HCT116 (cell line): ENCODE data around the gene PDK2. TPM values are rescaled to one million over a fixed set of nuclear protein-coding genes. Genes with fewer than 3 reads are reported as not detected.

ENCODE experiments used
- ATAC-seq: fragments of 200-7000 bp; cut with Tn5 transposase; 2 replicates; pipeline ENCODE4 v1.9.1; 2020; ENCODE audit warnings: mild to moderate bottlenecking, moderate library complexity
- BruUV-seq: library from RNA; stranded (reverse); fragments of 400-500 nt; replicated peaks from 2 replicates; lab custom pipeline; 2021; lab: Mats Ljungman, UMichigan
- CTCF ChIA-PET: fragments of 300-600 bp; sonication (Branson Sonifier 250); formaldehyde crosslinking; loops from one replicate; lab custom pipeline; 2021; ENCODE audit warnings: antibody characterized with exemption; lab: Charles Lee
- POLR2A ChIA-PET: fragments of 300-600, 350-600 bp; sonication (Branson Sonifier 250); formaldehyde crosslinking; loops from one replicate; lab custom pipeline; 2021; ENCODE audit warnings: antibody characterized with exemption; lab: Charles Lee
- RAD21 ChIA-PET, 2 experiments: fragments of 300-600 bp; sonication (Branson Sonifier 250); formaldehyde crosslinking; loops; one replicate each; lab custom pipeline; 2023; ENCODE audit warnings: low total read pairs in 2 of 2; ENCODE audit not compliant: uncharacterized antibody in 2 of 2, unreplicated experiment in 2 of 2, low non-redundant PET in 1 of 2; lab: Charles Lee
- DNase-seq: peaks from one replicate; pipeline ENCODE4 v3.0.0-alpha.2; 2010; ENCODE audit warnings: low read depth, low spot score
- H2AFZ ChIP-seq: fragments of 200-600 bp; shearing (Covaris generic), sonication (generic); 2 replicates; pipeline ENCODE4 v1.6.1; 2017; ENCODE audit warnings: low read depth, mixed run types, mixed read lengths, antibody characterized with exemption, low read length; ENCODE audit not compliant: poor library complexity, severe bottlenecking
- H3K27ac ChIP-seq: 2 replicates; pipeline ENCODE4 v1.5.1; 2012; ENCODE audit warnings: low read depth, low read length
- H3K27me3 ChIP-seq: fragments of 200-600 bp; sonication (generic); 2 replicates; pipeline ENCODE4 v1.6.1; 2016; ENCODE audit warnings: mixed run types, low read length, mixed read lengths; ENCODE audit not compliant: insufficient read depth
- H3K36me3 ChIP-seq, 2 experiments: fragments of 200-500 bp in 1 of 2; fragments of 200-600 bp in 1 of 2; sonication (Bioruptor generic) in 1 of 2; sonication (generic) in 1 of 2; 2 replicates each; pipeline versions ENCODE4 v1.5.1 to v1.6.1; 2014 to 2016; ENCODE audit warnings: low read length in 2 of 2, inconsistent platforms in 1 of 2, mixed read lengths in 1 of 2, mixed run types in 1 of 2; ENCODE audit not compliant: insufficient read depth in 2 of 2, control insufficient read depth in 1 of 2
- H3K4me1 ChIP-seq, 2 experiments: fragments of 200-600 bp in 1 of 2; sonication (generic) in 1 of 2; 2 replicates each; pipeline versions ENCODE4 v1.5.1 to v1.6.1; 2012 to 2017; ENCODE audit warnings: low read length in 2 of 2, inconsistent platforms in 1 of 2, mild to moderate bottlenecking in 1 of 2, mixed read lengths in 1 of 2, mixed run types in 1 of 2, moderate library complexity in 1 of 2; ENCODE audit not compliant: insufficient read depth in 2 of 2, control insufficient read depth in 1 of 2
- H3K4me2 ChIP-seq: fragments of 200-600 bp; sonication (generic); 2 replicates; pipeline ENCODE4 v1.6.1; 2017; ENCODE audit warnings: mixed run types, low read length, mixed read lengths
- H3K4me3 ChIP-seq, 2 experiments: fragments of 200-600 bp in 1 of 2; sonication (generic) in 1 of 2; replicated peaks in 1 of 2; 2 replicates each; pipeline ENCODE4 v1.5.1; 2011 to 2016; ENCODE audit warnings: low read length in 2 of 2, control low read depth in 1 of 2, low read depth in 1 of 2, mild to moderate bottlenecking in 1 of 2, mixed read lengths in 1 of 2, mixed run types in 1 of 2
- H3K79me2 ChIP-seq: fragments of 200-600 bp; sonication (generic); 2 replicates; pipeline ENCODE4 v1.6.1; 2017; ENCODE audit warnings: mild to moderate bottlenecking, mixed run types, low read length, moderate library complexity, mixed read lengths; ENCODE audit not compliant: insufficient read depth
- H3K9ac ChIP-seq: fragments of 200-600 bp; sonication (generic); 2 replicates; pipeline ENCODE4 v1.6.1; 2016; ENCODE audit warnings: low read length, mixed read lengths
- H3K9me2 ChIP-seq: fragments of 200-600 bp; sonication (generic), shearing (Covaris generic); 2 replicates; pipeline ENCODE4 v1.6.1; 2017; ENCODE audit warnings: mixed run types, mild to moderate bottlenecking, moderate library complexity; ENCODE audit not compliant: insufficient read depth
- H3K9me3 ChIP-seq, 2 experiments: fragments of 200-500 bp in 1 of 2; fragments of 200-600 bp in 1 of 2; sonication (Bioruptor generic) in 1 of 2; sonication (generic) in 1 of 2; 2 replicates each; pipeline ENCODE4 v1.6.1; 2014 to 2017; ENCODE audit warnings: low read length in 2 of 2, mixed read lengths in 2 of 2, inconsistent platforms in 1 of 2, low read depth in 1 of 2, mild to moderate bottlenecking in 1 of 2, mixed run types in 1 of 2, moderate library complexity in 1 of 2; ENCODE audit not compliant: control insufficient read depth in 1 of 2, insufficient read depth in 1 of 2
- H4K20me1 ChIP-seq: fragments of 200-600 bp; sonication (generic), shearing (Covaris generic); 2 replicates; pipeline ENCODE4 v1.6.1; 2017; ENCODE audit warnings: mixed run types, mild to moderate bottlenecking, moderate library complexity; ENCODE audit not compliant: insufficient read depth
- CBX3 ChIP-seq: IDR thresholded peaks from 2 replicates; pipeline ENCODE4 v1.6.1; 2012; ENCODE audit warnings: low read depth
- CEBPB ChIP-seq: IDR thresholded peaks from 2 replicates; pipeline ENCODE4 v1.6.1; 2012; ENCODE audit warnings: low read depth
- ELF1 ChIP-seq: IDR thresholded peaks from 2 replicates; pipeline ENCODE4 v1.6.1; 2012; ENCODE audit warnings: low read depth, borderline replicate concordance
- EZH2 ChIP-seq: fragments of 200-600 bp; sonication (generic); IDR thresholded peaks from 2 replicates; pipeline ENCODE4 v1.6.1; 2017; ENCODE audit warnings: antibody characterized with exemption, mixed run types
- EZH2phosphoT487 ChIP-seq: fragments of 200-600 bp; IDR thresholded peaks from 2 replicates; pipeline ENCODE4 v1.6.1; 2018; ENCODE audit warnings: antibody characterized with exemption, borderline replicate concordance
- FOSL1 ChIP-seq: IDR thresholded peaks from 2 replicates; pipeline ENCODE4 v1.6.1; 2012; ENCODE audit warnings: low read depth
- JUND ChIP-seq: IDR thresholded peaks from 2 replicates; pipeline ENCODE4 v1.6.1; 2012
- POLR2A ChIP-seq: IDR thresholded peaks from 2 replicates; pipeline ENCODE4 v1.7.0; 2011; ENCODE audit warnings: borderline replicate concordance; ENCODE audit not compliant: insufficient read depth, insufficient read length; ENCODE audit errors: extremely low read depth
- POLR2AphosphoS5 ChIP-seq: IDR thresholded peaks from 2 replicates; pipeline ENCODE4 v1.6.1; 2011; ENCODE audit warnings: mild to moderate bottlenecking, low read depth, low read length, moderate library complexity
- RAD21 ChIP-seq: IDR thresholded peaks from 2 replicates; pipeline ENCODE4 v1.6.1; 2012; ENCODE audit warnings: low read depth, mild to moderate bottlenecking
- SIN3A ChIP-seq: IDR thresholded peaks from 2 replicates; pipeline ENCODE4 v1.6.1; 2012; ENCODE audit warnings: low read depth
- SP1 ChIP-seq: IDR thresholded peaks from 2 replicates; pipeline ENCODE4 v1.6.1; 2012; ENCODE audit warnings: low read depth
- SRF ChIP-seq: IDR thresholded peaks from 2 replicates; pipeline ENCODE4 v1.6.1; 2012; ENCODE audit warnings: low read depth
- TCF7L2 ChIP-seq: IDR thresholded peaks from 2 replicates; pipeline ENCODE4 v1.7.0; 2011; ENCODE audit warnings: borderline replicate concordance, inconsistent platforms; ENCODE audit not compliant: insufficient read depth, insufficient read length; ENCODE audit errors: extremely low read depth
- ZFX ChIP-seq: fragments of 450-650 bp; IDR thresholded peaks from 2 replicates; pipeline ENCODE4 v1.6.1; 2017
- ZNF274 ChIP-seq: fragments of 200-500 bp; sonication (Bioruptor generic); IDR thresholded peaks from 2 replicates; pipeline ENCODE4 v1.6.1; 2014; ENCODE audit warnings: mild to moderate bottlenecking, low read depth, low read length, inconsistent platforms
- intact Hi-C: fragments of 100-400 bp; cut with micrococcal nuclease; formaldehyde crosslinking; loops from 2 replicates; pipeline ENCODE4 v1.10.0; 2022
- total RNA-seq: library from RNA; stranded (reverse); gene quantifications from one replicate; pipeline ENCODE4 v1.2.1, GENCODE V29; 2021; ENCODE audit not compliant: unreplicated experiment
- TF ChIP-seq, protein P1 (sequence below): IDR thresholded peaks from 2 replicates; pipeline ENCODE4 v1.6.1; 2012
- TF ChIP-seq, protein P2 (sequence below): IDR thresholded peaks from 2 replicates; pipeline ENCODE4 v1.6.1; 2012; ENCODE audit warnings: low read depth
- TF ChIP-seq, protein P3 (sequence below): IDR thresholded peaks from 2 replicates; pipeline ENCODE4 v1.6.1; 2012
- TF ChIP-seq, protein P4 (sequence below), 3 experiments: fragments of 200-600 bp in 1 of 3; sonication (generic) in 1 of 3; IDR thresholded peaks in 2 of 3; conservative IDR thresholded peaks in 1 of 3; 2 replicates each; pipeline ENCODE4 v1.5.1; 2012 to 2017; ENCODE audit warnings: low read depth in 2 of 3, low read length in 2 of 3, antibody characterized with exemption in 1 of 3, borderline replicate concordance in 1 of 3, control low read depth in 1 of 3, mild to moderate bottlenecking in 1 of 3, mixed read lengths in 1 of 3, mixed run types in 1 of 3, moderate library complexity in 1 of 3; ENCODE audit not compliant: insufficient read depth in 1 of 3

PDK2 gene
- total RNA-seq, 1 experiment from 2014 or later = 39.1 TPM

DNA sequence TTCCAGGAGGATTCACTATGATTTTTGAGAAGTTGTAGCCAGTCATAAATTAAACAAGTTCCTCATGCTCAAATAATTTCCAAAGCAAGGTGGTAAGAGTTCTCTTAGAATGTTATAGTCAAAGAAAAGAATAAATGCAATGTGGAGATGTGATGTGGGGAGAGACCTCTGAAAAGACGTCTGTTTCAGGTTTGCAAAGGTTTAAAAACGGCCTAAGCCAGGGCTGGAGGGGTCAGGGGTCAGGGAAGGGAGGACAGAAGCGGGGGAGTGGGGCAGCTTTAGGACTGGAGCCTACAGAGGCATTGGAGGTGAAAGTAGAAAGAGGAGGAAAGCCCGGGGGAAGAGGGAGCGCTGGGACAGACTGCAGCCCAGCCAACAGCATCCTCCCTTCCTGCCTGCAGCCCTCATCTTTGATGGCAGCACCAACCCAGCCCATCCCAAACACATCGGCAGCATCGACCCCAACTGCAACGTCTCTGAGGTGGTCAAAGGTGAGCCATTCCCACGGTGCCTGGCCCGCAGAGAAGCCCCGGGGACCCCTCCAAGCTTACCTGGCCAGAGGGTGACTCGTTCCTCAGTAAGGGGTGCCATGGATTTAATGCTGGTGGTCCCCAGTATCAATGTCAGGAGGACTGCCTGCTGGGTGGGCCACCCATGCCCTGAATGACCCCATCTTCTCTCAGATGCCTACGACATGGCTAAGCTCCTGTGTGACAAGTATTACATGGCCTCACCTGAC lies 11.4 kb downstream of the PDK2 start:
- Histone ChIP-seq H3K9me3 (no peaks in the 10 kb centered on the region), H3K27ac (no peak overlapping the region), H3K4me3 (no peak overlapping the region), H3K79me2 (no peaks in the 10 kb centered on the region), H4K20me1 (no peaks in the 10 kb centered on the region), H2AFZ (no peak overlapping the region), H3K4me1 (peaks cover 14 to 23% of the 10 kb centered on the region in 2 experiments), H3K9me2 (no peaks in the 10 kb centered on the region), H3K27me3 (no peaks in the 10 kb centered on the region)
- DNase-seq = no peak
- no peak for ATAC-seq
- ChIA-PET POLR2A (no interaction called here), RAD21 (no interaction called here), CTCF (interaction anchor here (1.9 to 3.2 kb wide), 2 partner anchors 10 to 12 kb away, joined by 8 to 15 read pairs; no protein-coding TSS in a partner anchor)
- BruUV-seq = no TSS peak
- intact Hi-C loops = no loop called here
- TF ChIP-seq, protein P1, sequence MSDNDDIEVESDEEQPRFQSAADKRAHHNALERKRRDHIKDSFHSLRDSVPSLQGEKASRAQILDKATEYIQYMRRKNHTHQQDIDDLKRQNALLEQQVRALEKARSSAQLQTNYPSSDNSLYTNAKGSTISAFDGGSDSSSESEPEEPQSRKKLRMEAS = no peak
- TF ChIP-seq, protein P2, sequence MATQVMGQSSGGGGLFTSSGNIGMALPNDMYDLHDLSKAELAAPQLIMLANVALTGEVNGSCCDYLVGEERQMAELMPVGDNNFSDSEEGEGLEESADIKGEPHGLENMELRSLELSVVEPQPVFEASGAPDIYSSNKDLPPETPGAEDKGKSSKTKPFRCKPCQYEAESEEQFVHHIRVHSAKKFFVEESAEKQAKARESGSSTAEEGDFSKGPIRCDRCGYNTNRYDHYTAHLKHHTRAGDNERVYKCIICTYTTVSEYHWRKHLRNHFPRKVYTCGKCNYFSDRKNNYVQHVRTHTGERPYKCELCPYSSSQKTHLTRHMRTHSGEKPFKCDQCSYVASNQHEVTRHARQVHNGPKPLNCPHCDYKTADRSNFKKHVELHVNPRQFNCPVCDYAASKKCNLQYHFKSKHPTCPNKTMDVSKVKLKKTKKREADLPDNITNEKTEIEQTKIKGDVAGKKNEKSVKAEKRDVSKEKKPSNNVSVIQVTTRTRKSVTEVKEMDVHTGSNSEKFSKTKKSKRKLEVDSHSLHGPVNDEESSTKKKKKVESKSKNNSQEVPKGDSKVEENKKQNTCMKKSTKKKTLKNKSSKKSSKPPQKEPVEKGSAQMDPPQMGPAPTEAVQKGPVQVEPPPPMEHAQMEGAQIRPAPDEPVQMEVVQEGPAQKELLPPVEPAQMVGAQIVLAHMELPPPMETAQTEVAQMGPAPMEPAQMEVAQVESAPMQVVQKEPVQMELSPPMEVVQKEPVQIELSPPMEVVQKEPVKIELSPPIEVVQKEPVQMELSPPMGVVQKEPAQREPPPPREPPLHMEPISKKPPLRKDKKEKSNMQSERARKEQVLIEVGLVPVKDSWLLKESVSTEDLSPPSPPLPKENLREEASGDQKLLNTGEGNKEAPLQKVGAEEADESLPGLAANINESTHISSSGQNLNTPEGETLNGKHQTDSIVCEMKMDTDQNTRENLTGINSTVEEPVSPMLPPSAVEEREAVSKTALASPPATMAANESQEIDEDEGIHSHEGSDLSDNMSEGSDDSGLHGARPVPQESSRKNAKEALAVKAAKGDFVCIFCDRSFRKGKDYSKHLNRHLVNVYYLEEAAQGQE = no peak
- no peak for TF ChIP-seq POLR2A
- TF ChIP-seq JUND = no peak
- TF ChIP-seq CBX3 = no peak
- TF ChIP-seq RAD21 = no peak
- no peak for TF ChIP-seq EZH2phosphoT487
- no peak for TF ChIP-seq SP1
- no peak for TF ChIP-seq SRF
- TF ChIP-seq, protein P3, sequence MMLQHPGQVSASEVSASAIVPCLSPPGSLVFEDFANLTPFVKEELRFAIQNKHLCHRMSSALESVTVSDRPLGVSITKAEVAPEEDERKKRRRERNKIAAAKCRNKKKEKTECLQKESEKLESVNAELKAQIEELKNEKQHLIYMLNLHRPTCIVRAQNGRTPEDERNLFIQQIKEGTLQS = no peak
- TF ChIP-seq ELF1 = no peak
- TF ChIP-seq EZH2 = no peak
- TF ChIP-seq ZFX = no peak
- no peak for TF ChIP-seq FOSL1
- no peak for TF ChIP-seq POLR2AphosphoS5
- no peak for TF ChIP-seq SIN3A
- TF ChIP-seq, protein P4, sequence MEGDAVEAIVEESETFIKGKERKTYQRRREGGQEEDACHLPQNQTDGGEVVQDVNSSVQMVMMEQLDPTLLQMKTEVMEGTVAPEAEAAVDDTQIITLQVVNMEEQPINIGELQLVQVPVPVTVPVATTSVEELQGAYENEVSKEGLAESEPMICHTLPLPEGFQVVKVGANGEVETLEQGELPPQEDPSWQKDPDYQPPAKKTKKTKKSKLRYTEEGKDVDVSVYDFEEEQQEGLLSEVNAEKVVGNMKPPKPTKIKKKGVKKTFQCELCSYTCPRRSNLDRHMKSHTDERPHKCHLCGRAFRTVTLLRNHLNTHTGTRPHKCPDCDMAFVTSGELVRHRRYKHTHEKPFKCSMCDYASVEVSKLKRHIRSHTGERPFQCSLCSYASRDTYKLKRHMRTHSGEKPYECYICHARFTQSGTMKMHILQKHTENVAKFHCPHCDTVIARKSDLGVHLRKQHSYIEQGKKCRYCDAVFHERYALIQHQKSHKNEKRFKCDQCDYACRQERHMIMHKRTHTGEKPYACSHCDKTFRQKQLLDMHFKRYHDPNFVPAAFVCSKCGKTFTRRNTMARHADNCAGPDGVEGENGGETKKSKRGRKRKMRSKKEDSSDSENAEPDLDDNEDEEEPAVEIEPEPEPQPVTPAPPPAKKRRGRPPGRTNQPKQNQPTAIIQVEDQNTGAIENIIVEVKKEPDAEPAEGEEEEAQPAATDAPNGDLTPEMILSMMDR (IDR thresholded peaks at IDR 0.05 in 2 of 3, conservative IDR thresholded peaks at IDR 0.05 in 1 of 3; ENCODE audit: borderline replicate concordance in 1 of 3, insufficient read depth in 1 of 3, low read depth in 2 of 3, low read length in 2 of 3) = no peak
- no peak for TF ChIP-seq CEBPB
- no peak for TF ChIP-seq TCF7L2
- TF ChIP-seq ZNF274 = no peak
- TF ChIP-seq, all 23 proteins: peak for 0
- no peak overlapping the region for H3K4me2 ChIP-seq
- H3K36me3 ChIP-seq = peaks cover 0 to 5% of the 10 kb centered on the region in 2 experiments; a peak in 1 of 4 replicates
- H3K9ac ChIP-seq = no peak overlapping the region
